K562 (cell line): ENCODE data around the gene ST6GALNAC5. TPM values are rescaled to one million over a fixed set of nuclear protein-coding genes. Genes with fewer than 3 reads are reported as not detected.

Experiments
- ATAC-seq: fragments of 200-7000 bp; cut with Tn5 transposase; 3 replicates; pipeline ENCODE4 v1.9.1; 2020; ENCODE audit warnings: moderate library complexity
- BruUV-seq: library from RNA; stranded (reverse); fragments of 400-500 nt; replicated peaks from 2 replicates; lab custom pipeline; 2021; lab: Mats Ljungman, UMichigan
- CTCF ChIA-PET: fragments of 300-600 bp; formaldehyde crosslinking; extraction: SDS; loops from one replicate; lab custom pipeline; 2021; ENCODE audit warnings: low intra/inter-chr PET ratio; lab: Yijun Ruan, JAX
- POLR2A ChIA-PET: fragments of 300-600, 350-650 bp; sonication (Branson Sonifier 250); formaldehyde crosslinking; extraction: SDS; loops from one replicate; lab custom pipeline; 2021; ENCODE audit warnings: antibody characterized with exemption, inconsistent platforms; lab: Yijun Ruan, JAX
- DNase-seq, 4 experiments: peaks; one replicate each; pipeline versions ENCODE4 v3.0.0 to v3.0.0-alpha.2; 2011 to 2018; ENCODE audit warnings: low spot score in 3 of 4, mixed read lengths in 3 of 4; ENCODE audit errors: extremely low read depth in 1 of 4
- FAIRE-seq: peaks from 2 replicates; lab custom pipeline; 2011; peaks lifted over from hg19 to GRCh38; lab: Jason Lieb, UNC
- H2AFZ ChIP-seq: 2 replicates; pipeline ENCODE4 v1.6.0; 2011; ENCODE audit warnings: low read depth, low read length, control low read depth, inconsistent platforms
- H3K27ac ChIP-seq: fragments of 200-600 bp; 3 replicates; pipeline ENCODE4 v1.8.0; 2011; ENCODE audit warnings: low read depth, mild to moderate bottlenecking, control low read depth, inconsistent platforms, low read length, moderate library complexity, mixed read lengths; ENCODE audit errors: extremely low read depth
- H3K27me3 ChIP-seq, 2 experiments: fragments of 300-600 bp in 1 of 2; 2 replicates in 1 of 2; 3 replicates in 1 of 2; pipeline versions ENCODE4 v1.6.0 to v1.8.0; 2011; ENCODE audit warnings: inconsistent platforms in 2 of 2, low read length in 2 of 2, mild to moderate bottlenecking in 1 of 2, mixed read lengths in 1 of 2, moderate library complexity in 1 of 2; ENCODE audit not compliant: control insufficient read depth in 2 of 2, insufficient read depth in 2 of 2
- H3K36me3 ChIP-seq: fragments of 300-600 bp; 3 replicates; pipeline ENCODE4 v1.8.0; 2011; ENCODE audit warnings: mild to moderate bottlenecking, low read length, inconsistent platforms; ENCODE audit not compliant: control insufficient read depth, insufficient read depth
- H3K4me1 ChIP-seq, 2 experiments: fragments of 200-600 bp in 1 of 2; replicated peaks in 1 of 2; 2 replicates in 1 of 2; 3 replicates in 1 of 2; pipeline versions ENCODE4 v1.5.1 to v1.8.0; 2011; ENCODE audit warnings: inconsistent platforms in 2 of 2, low read length in 2 of 2, mild to moderate bottlenecking in 1 of 2, mixed read lengths in 1 of 2, moderate library complexity in 1 of 2; ENCODE audit not compliant: control insufficient read depth in 2 of 2, insufficient read depth in 2 of 2
- H3K4me2 ChIP-seq: 2 replicates; pipeline ENCODE4 v1.6.1; 2011; ENCODE audit warnings: low read length, control low read depth, inconsistent platforms, mixed read lengths; ENCODE audit not compliant: insufficient read depth
- H3K4me3 ChIP-seq: fragments of 200-600 bp; sonication (generic), shearing (Covaris generic); 2 replicates; pipeline ENCODE4 v1.5.1; 2016; ENCODE audit warnings: control low read depth, inconsistent platforms
- H3K79me2 ChIP-seq: fragments of 200-600 bp; 3 replicates; pipeline ENCODE4 v1.8.0; 2011; ENCODE audit warnings: low read length, inconsistent platforms; ENCODE audit not compliant: control insufficient read depth, insufficient read depth
- H3K9ac ChIP-seq, 2 experiments: 2 replicates each; pipeline versions ENCODE4 v1.6.0 to v1.6.1; 2011; ENCODE audit warnings: low read depth in 2 of 2, low read length in 2 of 2, control low read depth in 1 of 2, inconsistent platforms in 1 of 2, mild to moderate bottlenecking in 1 of 2, mixed read lengths in 1 of 2; ENCODE audit not compliant: insufficient read depth in 1 of 2
- H3K9me1 ChIP-seq: one replicate; pipeline ENCODE4 v1.6.0; 2011; ENCODE audit warnings: inconsistent platforms, mild to moderate bottlenecking, low read length, moderate library complexity; ENCODE audit not compliant: control insufficient read depth, insufficient read depth
- H3K9me3 ChIP-seq: replicated peaks from 2 replicates; pipeline ENCODE4 v1.5.1; 2011; ENCODE audit warnings: low read depth, low read length, inconsistent platforms; ENCODE audit not compliant: control insufficient read depth, insufficient read depth
- H4K20me1 ChIP-seq: replicated peaks from 2 replicates; pipeline ENCODE4 v1.6.1; 2011; ENCODE audit warnings: low read length, inconsistent platforms, mixed read lengths; ENCODE audit not compliant: control insufficient read depth, insufficient read depth
- PCBP2 ChIP-seq: fragments of 200-400 bp; formaldehyde crosslinking; IDR thresholded peaks from 2 replicates; pipeline ENCODE4 v1.6.1; 2018; ENCODE audit warnings: low read length, low read depth, mild to moderate bottlenecking, moderate library complexity; ENCODE audit not compliant: poor library complexity, severe bottlenecking
- SMC3 ChIP-seq: conservative IDR thresholded peaks from 2 replicates; pipeline ENCODE4 v1.6.1; 2011; ENCODE audit warnings: low read depth, low read length, improper control_type of control experiment; ENCODE audit not compliant: insufficient read depth
- ZNF263 ChIP-seq: sonication (generic); formaldehyde crosslinking; IDR thresholded peaks from 2 replicates; pipeline ENCODE4 v1.8.0; 2022; ENCODE audit warnings: mild to moderate bottlenecking, missing genetic modification reagents, borderline replicate concordance
- ZNF408 ChIP-seq: fragments of 250-450 bp; sonication (Bioruptor Pico); IDR thresholded peaks from 2 replicates; pipeline ENCODE4 v1.4.0; 2020; ENCODE audit warnings: low read depth, mild to moderate bottlenecking, moderate library complexity
- WGBS: fragments of 100-300 bp; shearing (Covaris generic); methylation state at CpG from one replicate; pipeline ENCODE4 v1.1.6; 2016; ENCODE audit warnings: low coverage, mixed read lengths; ENCODE audit not compliant: insufficient coverage; ENCODE audit errors: missing lambda C conversion rate; 5-methylcytosine and 5-hydroxymethylcytosine counted together
- in situ Hi-C: fragments of 300-500 bp; cut with MboI; formaldehyde crosslinking; loops from 4 replicates; pipeline ENCODE4 v1.15.0; 2018; ENCODE audit warnings: inconsistent platforms, mixed read lengths
- intact Hi-C: fragments of 100-400 bp; cut with micrococcal nuclease; formaldehyde crosslinking; loops from 2 replicates; pipeline ENCODE4 v1.14.2; 2022
- polyA plus RNA-seq, 8 experiments: library from polyadenylated mRNA; depleted of rRNA in 4 of 8; stranded (reverse) in 5 of 8; unstranded in 3 of 8; fragments of >200 nt; fragmentation: Nextera tagmentation in 2 of 8; fragmentation: Illumina TruSeq in 1 of 8; extraction: Ambion mirVana in 2 of 8; extraction: Trizol in 1 of 8; gene quantifications; 2 replicates each; pipeline versions ENCODE4 v1.2.1 to v1.2.3, GENCODE V29; 2011 to 2014; ENCODE audit warnings: inconsistent platforms in 1 of 8, missing spikeins in 1 of 8
- total RNA-seq, 7 experiments: library from RNA; depleted of rRNA in 6 of 7; stranded (reverse); fragments of >200 nt in 6 of 7; fragmentation: Illumina TruSeq in 2 of 7; extraction: Trizol in 2 of 7; gene quantifications; 2 replicates each; pipeline versions ENCODE4 v1.2.1 to v1.2.3, GENCODE V29; 2011 to 2021; ENCODE audit warnings: low replicate concordance in 1 of 7

ST6GALNAC5 gene
- total and polyA plus RNA-seq, 9 of the 15 experiments (the other 6 are each of a cell fraction or from before 2014, with no cell fraction given) = 0.04 to 0.14 TPM; not detected in 7

GRCh38 chr1:77015748-77016341 is 148.6 kb downstream of the ST6GALNAC5 start:
- DNase-seq (no peak), ATAC-seq (no peak), FAIRE-seq (no peak)
- Histone ChIP-seq H3K79me2 (no peaks in the 10 kb centered on the region), H3K36me3 (no peaks in the 10 kb centered on the region), H2AFZ (no peak overlapping the region), H3K9ac (no peak overlapping the region), H3K27ac (no peak overlapping the region), H4K20me1 (no peaks in the 10 kb centered on the region), H3K27me3 (no peaks in the 10 kb centered on the region; a peak in 1 of 5 replicates), H3K4me1 (no peaks in the 10 kb centered on the region), H3K9me1 (no peaks in the 10 kb centered on the region), H3K4me2 (no peak overlapping the region), H3K9me3 (no peaks in the 10 kb centered on the region), H3K4me3 (no peak overlapping the region)
- no TSS peak for BruUV-seq
- CTCF ChIA-PET = no interaction called here
- no CpG with 5 or more reads among the region's 2 CpGs for WGBS
- in situ Hi-C loops = no loop called here
- POLR2A ChIA-PET = no interaction called here
- 0 out of 2 replicates have a peak, but pooled peaks have one; percentile 38 for TF ChIP-seq ZNF263 (CRISPR knock-in tag)
- no peak for TF ChIP-seq SMC3
- peak; percentile 45 for TF ChIP-seq PCBP2
- intact Hi-C loops = no loop called here

GRCh38 chr1:77016386-77016985 is 149.2 kb downstream of the ST6GALNAC5 start:
- H3K9ac ChIP-seq = no peak overlapping the region
- H3K79me2 ChIP-seq = no peaks in the 10 kb centered on the region
- no peak overlapping the region for H2AFZ ChIP-seq
- FAIRE-seq (no peak), DNase-seq (no peak), ATAC-seq (no peak)
- H3K4me3 ChIP-seq = no peak overlapping the region
- H3K36me3 ChIP-seq = no peaks in the 10 kb centered on the region
- no TSS peak for BruUV-seq
- intact Hi-C loops = no loop called here
- H3K27me3 ChIP-seq = no peaks in the 10 kb centered on the region; a peak in 1 of 5 replicates
- 6% methylated on average over 2 of the region's 2 CpGs for WGBS
- in situ Hi-C loops = no loop called here
- H4K20me1 ChIP-seq = no peaks in the 10 kb centered on the region
- no peak for TF ChIP-seq ZNF408 (CRISPR knock-in tag)
- POLR2A ChIA-PET = interaction anchor here (0.8 kb wide), 1 partner anchor 19 kb away, joined by 5 read pairs; no protein-coding TSS in a partner anchor
- H3K4me2 ChIP-seq = no peak overlapping the region
- H3K9me1 ChIP-seq = no peaks in the 10 kb centered on the region
- H3K9me3 ChIP-seq = no peaks in the 10 kb centered on the region
- no peaks in the 10 kb centered on the region for H3K4me1 ChIP-seq
- CTCF ChIA-PET = no interaction called here
- no peak overlapping the region for H3K27ac ChIP-seq
